GM19468 (cell line): Measurements from ENCODE around the gene ADAM30.
"Not testable (repeated sequence)": the region's sequence is repeated elsewhere in the genome, so short reads cannot be mapped to it uniquely, and the experiment has no call there.

Experiments used
- ATAC-seq: cut with Tn5 transposase; IDR thresholded peaks from one replicate; pipeline ENCODE4 v1.9.1; 2021; ENCODE audit warnings: mild to moderate bottlenecking, moderate library complexity, moderate number of reproducible peaks; ENCODE audit not compliant: unreplicated experiment; ENCODE audit errors: extremely low read depth

The ADAM30 gene

GRCh38 chr1:119879510-119880434, 16.5 kb downstream of the ADAM30 start:
- no peak for ATAC-seq

- ATAC-seq, result no peak
Measured at GRCh38 chr1:119878171-119878570, 18.1 kb downstream of the ADAM30 start.

GRCh38 chr1:119874186-119874585, 22.1 kb downstream of the ADAM30 start:
- no peak for ATAC-seq

GRCh38 chr1:119873135-119874015, 22.9 kb downstream of the ADAM30 start:
- no peak for ATAC-seq

GRCh38 chr1:119871881-119872280, 24.4 kb downstream of the ADAM30 start:
- ATAC-seq, result no peak

- no peak for ATAC-seq
Measured at GRCh38 chr1:119870917-119871596, 25.3 kb downstream of the ADAM30 start.

- ATAC-seq, result no peak
Measured at GRCh38 chr1:119869995-119870394, 26.3 kb downstream of the ADAM30 start.

- no peak for ATAC-seq
Measured at GRCh38 chr1:119868176-119868575, 28.1 kb downstream of the ADAM30 start.

- ATAC-seq, result no peak
Measured at GRCh38 chr1:119866451-119866850, 29.9 kb downstream of the ADAM30 start.

- ATAC-seq, result no peak
Measured at GRCh38 chr1:119865627-119866026, 30.7 kb downstream of the ADAM30 start.

- ATAC-seq, result no peak
Measured at GRCh38 chr1:119862276-119862675, 34.0 kb downstream of the ADAM30 start.

GRCh38 chr1:119861547-119861946, 34.8 kb downstream of the ADAM30 start:
- no peak for ATAC-seq

GRCh38 chr1:119859647-119860046, 36.7 kb downstream of the ADAM30 start:
- ATAC-seq, result no peak

- not testable (repeated sequence) for ATAC-seq
Measured at GRCh38 chr1:119858556-119859214, 37.6 kb downstream of the ADAM30 start.

- ATAC-seq, result no peak
Measured at GRCh38 chr1:119858126-119858525, 38.2 kb downstream of the ADAM30 start.

GRCh38 chr1:119853155-119853554, 43.2 kb downstream of the ADAM30 start:
- ATAC-seq, result no peak

- not testable (repeated sequence) for ATAC-seq
Measured at GRCh38 chr1:119844206-119844605, 52.1 kb downstream of the ADAM30 start.
